K562 (cell line): ENCODE results near the gene RINL. TPM values are rescaled to one million over a fixed set of nuclear protein-coding genes. Genes with fewer than 3 reads are reported as not detected.

ENCODE experiments used
- ATAC-seq: fragments of 200-7000 bp; cut with Tn5 transposase; 3 replicates; pipeline ENCODE4 v1.9.1; 2020; ENCODE audit warnings: moderate library complexity
- BruUV-seq: library from RNA; stranded (reverse); fragments of 400-500 nt; replicated peaks from 2 replicates; lab custom pipeline; 2021; lab: Mats Ljungman, UMichigan
- CTCF ChIA-PET: fragments of 300-600 bp; formaldehyde crosslinking; extraction: SDS; loops from one replicate; lab custom pipeline; 2021; ENCODE audit warnings: low intra/inter-chr PET ratio; lab: Yijun Ruan, JAX
- POLR2A ChIA-PET: fragments of 300-600, 350-650 bp; sonication (Branson Sonifier 250); formaldehyde crosslinking; extraction: SDS; loops from one replicate; lab custom pipeline; 2021; ENCODE audit warnings: antibody characterized with exemption, inconsistent platforms; lab: Yijun Ruan, JAX
- DNase-seq, 4 experiments: peaks; one replicate each; pipeline versions ENCODE4 v3.0.0 to v3.0.0-alpha.2; 2011 to 2018; ENCODE audit warnings: low spot score in 3 of 4, mixed read lengths in 3 of 4; ENCODE audit errors: extremely low read depth in 1 of 4
- FAIRE-seq: peaks from 2 replicates; lab custom pipeline; 2011; peaks lifted over from hg19 to GRCh38; lab: Jason Lieb, UNC
- H2AFZ ChIP-seq: 2 replicates; pipeline ENCODE4 v1.6.0; 2011; ENCODE audit warnings: low read depth, low read length, control low read depth, inconsistent platforms
- H3K27ac ChIP-seq: fragments of 200-600 bp; 3 replicates; pipeline ENCODE4 v1.8.0; 2011; ENCODE audit warnings: low read depth, mild to moderate bottlenecking, control low read depth, inconsistent platforms, low read length, moderate library complexity, mixed read lengths; ENCODE audit errors: extremely low read depth
- H3K27me3 ChIP-seq, 2 experiments: fragments of 300-600 bp in 1 of 2; 2 replicates in 1 of 2; 3 replicates in 1 of 2; pipeline versions ENCODE4 v1.6.0 to v1.8.0; 2011; ENCODE audit warnings: inconsistent platforms in 2 of 2, low read length in 2 of 2, mild to moderate bottlenecking in 1 of 2, mixed read lengths in 1 of 2, moderate library complexity in 1 of 2; ENCODE audit not compliant: control insufficient read depth in 2 of 2, insufficient read depth in 2 of 2
- H3K36me3 ChIP-seq: fragments of 300-600 bp; 3 replicates; pipeline ENCODE4 v1.8.0; 2011; ENCODE audit warnings: mild to moderate bottlenecking, low read length, inconsistent platforms; ENCODE audit not compliant: control insufficient read depth, insufficient read depth
- H3K4me1 ChIP-seq, 2 experiments: fragments of 200-600 bp in 1 of 2; replicated peaks in 1 of 2; 2 replicates in 1 of 2; 3 replicates in 1 of 2; pipeline versions ENCODE4 v1.5.1 to v1.8.0; 2011; ENCODE audit warnings: inconsistent platforms in 2 of 2, low read length in 2 of 2, mild to moderate bottlenecking in 1 of 2, mixed read lengths in 1 of 2, moderate library complexity in 1 of 2; ENCODE audit not compliant: control insufficient read depth in 2 of 2, insufficient read depth in 2 of 2
- H3K4me2 ChIP-seq: 2 replicates; pipeline ENCODE4 v1.6.1; 2011; ENCODE audit warnings: low read length, control low read depth, inconsistent platforms, mixed read lengths; ENCODE audit not compliant: insufficient read depth
- H3K4me3 ChIP-seq: fragments of 200-600 bp; sonication (generic), shearing (Covaris generic); 2 replicates; pipeline ENCODE4 v1.5.1; 2016; ENCODE audit warnings: control low read depth, inconsistent platforms
- H3K79me2 ChIP-seq: fragments of 200-600 bp; 3 replicates; pipeline ENCODE4 v1.8.0; 2011; ENCODE audit warnings: low read length, inconsistent platforms; ENCODE audit not compliant: control insufficient read depth, insufficient read depth
- H3K9ac ChIP-seq, 2 experiments: 2 replicates each; pipeline versions ENCODE4 v1.6.0 to v1.6.1; 2011; ENCODE audit warnings: low read depth in 2 of 2, low read length in 2 of 2, control low read depth in 1 of 2, inconsistent platforms in 1 of 2, mild to moderate bottlenecking in 1 of 2, mixed read lengths in 1 of 2; ENCODE audit not compliant: insufficient read depth in 1 of 2
- H3K9me1 ChIP-seq: one replicate; pipeline ENCODE4 v1.6.0; 2011; ENCODE audit warnings: inconsistent platforms, mild to moderate bottlenecking, low read length, moderate library complexity; ENCODE audit not compliant: control insufficient read depth, insufficient read depth
- H3K9me3 ChIP-seq: replicated peaks from 2 replicates; pipeline ENCODE4 v1.5.1; 2011; ENCODE audit warnings: low read depth, low read length, inconsistent platforms; ENCODE audit not compliant: control insufficient read depth, insufficient read depth
- H4K20me1 ChIP-seq: replicated peaks from 2 replicates; pipeline ENCODE4 v1.6.1; 2011; ENCODE audit warnings: low read length, inconsistent platforms, mixed read lengths; ENCODE audit not compliant: control insufficient read depth, insufficient read depth
- FOXO4 ChIP-seq: fragments of 450-650 bp; formaldehyde crosslinking; IDR thresholded peaks from 2 replicates; pipeline ENCODE4 v1.4.0; 2020; ENCODE audit warnings: mild to moderate bottlenecking, moderate library complexity
- MTA3 ChIP-seq: fragments of 450-650 bp; formaldehyde crosslinking; IDR thresholded peaks from 2 replicates; pipeline ENCODE4 v1.6.1; 2017; ENCODE audit warnings: mild to moderate bottlenecking, borderline replicate concordance
- MYNN ChIP-seq, 2 experiments: sonication (generic); formaldehyde crosslinking in 1 of 2; IDR thresholded peaks; 2 replicates each; pipeline versions ENCODE4 v1.5.0 to v1.6.1; 2016 to 2020; ENCODE audit warnings: antibody characterized with exemption in 1 of 2, missing genetic modification reagents in 1 of 2
- ZFP30 ChIP-seq: fragments of 250-450 bp; sonication (Bioruptor Pico); IDR thresholded peaks from 2 replicates; pipeline ENCODE4 v1.8.0; 2022; ENCODE audit warnings: moderate library complexity, mild to moderate bottlenecking, inconsistent platforms, borderline replicate concordance
- ZNF76 ChIP-seq: fragments of 250-450 bp; sonication (Bioruptor Pico); IDR thresholded peaks from 2 replicates; pipeline ENCODE4 v1.4.0; 2020; ENCODE audit warnings: mild to moderate bottlenecking, moderate library complexity, borderline replicate concordance
- ZSCAN32 ChIP-seq: fragments of 450-650 bp; formaldehyde crosslinking; IDR thresholded peaks from 2 replicates; pipeline ENCODE4 v1.4.0; 2020; ENCODE audit warnings: mild to moderate bottlenecking, moderate library complexity
- WGBS: fragments of 100-300 bp; shearing (Covaris generic); methylation state at CpG from one replicate; pipeline ENCODE4 v1.1.6; 2016; ENCODE audit warnings: low coverage, mixed read lengths; ENCODE audit not compliant: insufficient coverage; ENCODE audit errors: missing lambda C conversion rate; 5-methylcytosine and 5-hydroxymethylcytosine counted together
- in situ Hi-C: fragments of 300-500 bp; cut with MboI; formaldehyde crosslinking; loops from 4 replicates; pipeline ENCODE4 v1.15.0; 2018; ENCODE audit warnings: inconsistent platforms, mixed read lengths
- intact Hi-C: fragments of 100-400 bp; cut with micrococcal nuclease; formaldehyde crosslinking; loops from 2 replicates; pipeline ENCODE4 v1.14.2; 2022
- polyA plus RNA-seq, 8 experiments: library from polyadenylated mRNA; depleted of rRNA in 4 of 8; stranded (reverse) in 5 of 8; unstranded in 3 of 8; fragments of >200 nt; fragmentation: Nextera tagmentation in 2 of 8; fragmentation: Illumina TruSeq in 1 of 8; extraction: Ambion mirVana in 2 of 8; extraction: Trizol in 1 of 8; gene quantifications; 2 replicates each; pipeline versions ENCODE4 v1.2.1 to v1.2.3, GENCODE V29; 2011 to 2014; ENCODE audit warnings: inconsistent platforms in 1 of 8, missing spikeins in 1 of 8
- total RNA-seq, 7 experiments: library from RNA; depleted of rRNA in 6 of 7; stranded (reverse); fragments of >200 nt in 6 of 7; fragmentation: Illumina TruSeq in 2 of 7; extraction: Trizol in 2 of 7; gene quantifications; 2 replicates each; pipeline versions ENCODE4 v1.2.1 to v1.2.3, GENCODE V29; 2011 to 2021; ENCODE audit warnings: low replicate concordance in 1 of 7

The RINL gene
- total and polyA plus RNA-seq, 9 of the 15 experiments (the other 6 are each of a cell fraction or from before 2014, with no cell fraction given), result 0.82 to 10.9 (median 4.9) TPM

- ChIA-PET CTCF (no interaction called here), POLR2A (interaction anchor here (1.1 kb wide), 1 partner anchor 9 kb away, joined by 3 read pairs; no protein-coding TSS in a partner anchor)
- no peak overlapping the region for H2AFZ ChIP-seq
- peak in 1 of 4 experiments; percentile 5 for DNase-seq
- no peaks in the 10 kb centered on the region for H3K27me3 ChIP-seq
- H3K79me2 ChIP-seq, result peaks cover 22% of the 10 kb centered on the region
- H3K4me1 ChIP-seq, result peaks cover 0 to 26% of the 10 kb centered on the region in 2 experiments; a peak in 3 of 5 replicates
- no peak overlapping the region for H3K4me2 ChIP-seq
- H3K9ac ChIP-seq, result no peak overlapping the region
- no TSS peak for BruUV-seq
- H3K4me3 ChIP-seq, result no peak overlapping the region
- intact Hi-C loops, result no loop called here
- no peaks in the 10 kb centered on the region for H3K9me3 ChIP-seq
- H4K20me1 ChIP-seq, result no peaks in the 10 kb centered on the region
- 97% methylated on average over 7 of the region's 7 CpGs for WGBS
- ATAC-seq, result no peak
- H3K9me1 ChIP-seq, result no peaks in the 10 kb centered on the region
- in situ Hi-C loops, result loop anchor here (10.0 kb wide), 1 partner anchor 400 kb away; no protein-coding TSS in a partner anchor
- no peak for TF ChIP-seq ZFP30 (CRISPR knock-in tag)
- TF ChIP-seq ZSCAN32 (CRISPR knock-in tag), result no peak
- no peak for TF ChIP-seq FOXO4 (CRISPR knock-in tag)
- TF ChIP-seq ZNF76, result no peak
- no peak for TF ChIP-seq MYNN (IDR thresholded peaks at IDR 0.05)
- no peak for TF ChIP-seq MYNN (CRISPR knock-in tag; IDR thresholded peaks at IDR 0.05)
- TF ChIP-seq MTA3, result no peak
- no peak for FAIRE-seq
- peaks cover 62% of the 10 kb centered on the region; the same call in 1 of the 3 replicates for H3K36me3 ChIP-seq
- H3K27ac ChIP-seq, result no peak overlapping the region
These were observed 46.3 kb upstream of the RINL start for GRCh38 chr19:38924388-38924787.
